GM18507 (cell line): ENCODE results near the gene CHRNA3.
A peak's percentile ranks its signal among the peaks of the same experiment; 100 is the strongest.
"Not testable (repeated sequence)": the region's sequence is repeated elsewhere in the genome, so short reads cannot be mapped to it uniquely, and the experiment has no call there.

Source experiments
- DNase-seq: peaks from one replicate; pipeline ENCODE4 v3.0.0; 2011; ENCODE audit warnings: low read depth; ENCODE audit not compliant: insufficient read length; ENCODE audit errors: extremely low spot score
- FAIRE-seq: peaks from 2 replicates; lab custom pipeline; 2011; peaks lifted over from hg19 to GRCh38; lab: Jason Lieb, UNC

Gene CHRNA3

GRCh38 chr15:78619022-78619950 lies 1.5 kb downstream of the CHRNA3 start:
- DNase-seq: no peak
- no peak for FAIRE-seq

GRCh38 chr15:78618490-78618934 lies 2.3 kb downstream of the CHRNA3 start:
- DNase-seq (peak; percentile 74), FAIRE-seq (peak; percentile 87)

- DNase-seq (no peak), FAIRE-seq (no peak)
Measured at GRCh38 chr15:78618064-78618463, 2.7 kb downstream of the CHRNA3 start.

- DNase-seq (no peak), FAIRE-seq (no peak)
Measured at GRCh38 chr15:78617516-78617915, 3.3 kb downstream of the CHRNA3 start.

- DNase-seq: no peak
Measured at GRCh38 chr15:78617076-78617475, 3.7 kb downstream of the CHRNA3 start.

GRCh38 chr15:78616506-78616905 lies 4.3 kb downstream of the CHRNA3 start:
- DNase-seq (no peak), FAIRE-seq (no peak)

More at GRCh38 chr15:78617076-78617475, 3.7 kb downstream of the CHRNA3 start:
- no peak for FAIRE-seq

- no peak for FAIRE-seq
- DNase-seq: no peak
Measured at GRCh38 chr15:78615151-78615589, 5.6 kb downstream of the CHRNA3 start.

GRCh38 chr15:78614021-78614420 lies 6.8 kb downstream of the CHRNA3 start:
- no peak for FAIRE-seq
- DNase-seq: no peak

GRCh38 chr15:78609551-78609950 lies 11.2 kb downstream of the CHRNA3 start:
- FAIRE-seq, DNase-seq: not testable (repeated sequence)

GRCh38 chr15:78605680-78606079 lies 15.1 kb downstream of the CHRNA3 start:
- DNase-seq: no peak
- no peak for FAIRE-seq

- no peak for FAIRE-seq
- DNase-seq: no peak
Measured at GRCh38 chr15:78605201-78605600, 15.6 kb downstream of the CHRNA3 start.

- FAIRE-seq (no peak), DNase-seq (no peak)
Measured at GRCh38 chr15:78604420-78604819, 16.4 kb downstream of the CHRNA3 start.

GRCh38 chr15:78603467-78603866 lies 17.3 kb downstream of the CHRNA3 start:
- no peak for DNase-seq

GRCh38 chr15:78599189-78599588 lies 21.6 kb downstream of the CHRNA3 start:
- FAIRE-seq (no peak), DNase-seq (no peak)

More at GRCh38 chr15:78603467-78603866, 17.3 kb downstream of the CHRNA3 start:
- FAIRE-seq: no peak

- DNase-seq (no peak), FAIRE-seq (no peak)
Measured at GRCh38 chr15:78598348-78598747, 22.4 kb downstream of the CHRNA3 start.

- FAIRE-seq (no peak), DNase-seq (no peak)
Measured at GRCh38 chr15:78597583-78597982, 23.2 kb downstream of the CHRNA3 start.

GRCh38 chr15:78574944-78575343 lies 45.9 kb downstream of the CHRNA3 start:
- FAIRE-seq: no peak
- DNase-seq: no peak

GRCh38 chr15:78573416-78573815 lies 47.4 kb downstream of the CHRNA3 start:
- FAIRE-seq: no peak
- no peak for DNase-seq

GRCh38 chr15:78571382-78571781 lies 49.4 kb downstream of the CHRNA3 start:
- DNase-seq: no peak
- FAIRE-seq: no peak

GRCh38 chr15:78570710-78571109 lies 50.1 kb downstream of the CHRNA3 start:
- FAIRE-seq: no peak
- no peak for DNase-seq

GRCh38 chr15:78567531-78567930 lies 53.3 kb downstream of the CHRNA3 start:
- FAIRE-seq: no peak
- DNase-seq: no peak
